Measurements from ENCODE around the gene AXIN1.
"Not testable (repeated sequence)": the region's sequence is repeated elsewhere in the genome, so short reads cannot be mapped to it uniquely, and the experiment has no call there.

DNA sequence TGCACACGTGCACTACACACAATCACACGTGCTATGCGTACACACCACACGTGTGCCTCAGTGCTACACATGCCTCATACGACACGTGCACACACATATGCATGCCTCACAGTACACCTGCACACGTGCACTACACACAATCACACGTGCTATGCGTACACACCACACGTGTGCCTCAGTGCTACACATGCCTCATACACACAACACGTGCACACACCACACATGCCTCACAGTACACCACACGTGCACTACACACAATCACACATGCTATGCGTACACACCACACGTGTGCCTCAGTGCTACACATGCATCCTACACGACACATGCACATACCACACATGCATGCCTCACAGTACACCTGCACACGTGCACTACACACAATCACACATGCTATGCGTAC is 85.0 kb downstream of the AXIN1 start:
- TF ChIP-seq, protein P1, sequence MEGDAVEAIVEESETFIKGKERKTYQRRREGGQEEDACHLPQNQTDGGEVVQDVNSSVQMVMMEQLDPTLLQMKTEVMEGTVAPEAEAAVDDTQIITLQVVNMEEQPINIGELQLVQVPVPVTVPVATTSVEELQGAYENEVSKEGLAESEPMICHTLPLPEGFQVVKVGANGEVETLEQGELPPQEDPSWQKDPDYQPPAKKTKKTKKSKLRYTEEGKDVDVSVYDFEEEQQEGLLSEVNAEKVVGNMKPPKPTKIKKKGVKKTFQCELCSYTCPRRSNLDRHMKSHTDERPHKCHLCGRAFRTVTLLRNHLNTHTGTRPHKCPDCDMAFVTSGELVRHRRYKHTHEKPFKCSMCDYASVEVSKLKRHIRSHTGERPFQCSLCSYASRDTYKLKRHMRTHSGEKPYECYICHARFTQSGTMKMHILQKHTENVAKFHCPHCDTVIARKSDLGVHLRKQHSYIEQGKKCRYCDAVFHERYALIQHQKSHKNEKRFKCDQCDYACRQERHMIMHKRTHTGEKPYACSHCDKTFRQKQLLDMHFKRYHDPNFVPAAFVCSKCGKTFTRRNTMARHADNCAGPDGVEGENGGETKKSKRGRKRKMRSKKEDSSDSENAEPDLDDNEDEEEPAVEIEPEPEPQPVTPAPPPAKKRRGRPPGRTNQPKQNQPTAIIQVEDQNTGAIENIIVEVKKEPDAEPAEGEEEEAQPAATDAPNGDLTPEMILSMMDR (IDR thresholded peaks at IDR 0.05), result not testable (repeated sequence)
- TF ChIP-seq POLR2A (IDR thresholded peaks at IDR 0.05), result not testable (repeated sequence)
